DOHH2 (cell line): ENCODE results near the gene PDE1C.

Source experiments
- H3F3A ChIP-seq: fragments of 200-600 bp; sonication (generic), shearing (Covaris generic); 2 replicates; pipeline ENCODE4 v1.6.0; 2016; ENCODE audit warnings: antibody characterized with exemption, mild to moderate bottlenecking; ENCODE audit not compliant: control insufficient read depth, insufficient read depth
- H3K27ac ChIP-seq: fragments of 200-600 bp; sonication (generic); 2 replicates; pipeline ENCODE4 v1.5.1; 2014; ENCODE audit warnings: low read depth, mild to moderate bottlenecking, low read length, moderate library complexity
- H3K27me3 ChIP-seq: fragments of 200-600 bp; sonication (generic); 2 replicates; pipeline ENCODE4 v1.6.1; 2014; ENCODE audit warnings: mild to moderate bottlenecking, low read length, mixed read lengths; ENCODE audit not compliant: control insufficient read depth
- H3K36me3 ChIP-seq: fragments of 200-600 bp; sonication (generic); 2 replicates; pipeline ENCODE4 v1.6.1; 2014; ENCODE audit warnings: mild to moderate bottlenecking, low read length, moderate library complexity, mixed read lengths; ENCODE audit not compliant: control insufficient read depth
- H3K4me1 ChIP-seq: fragments of 200-600 bp; sonication (generic); 2 replicates; pipeline ENCODE4 v1.6.1; 2014; ENCODE audit warnings: mild to moderate bottlenecking, low read length, mixed read lengths; ENCODE audit not compliant: control insufficient read depth
- H3K4me2 ChIP-seq: fragments of 200-600 bp; sonication (generic); 2 replicates; pipeline ENCODE4 v1.6.0; 2014; ENCODE audit warnings: mild to moderate bottlenecking, low read length, moderate library complexity
- H3K4me3 ChIP-seq: fragments of 200-600 bp; sonication (generic); 2 replicates; pipeline ENCODE4 v1.5.1; 2014; ENCODE audit warnings: mild to moderate bottlenecking, low read length, mixed read lengths
- H3K79me2 ChIP-seq: fragments of 200-600 bp; sonication (generic); 2 replicates; pipeline ENCODE4 v1.6.1; 2014; ENCODE audit warnings: mild to moderate bottlenecking, low read length, mixed read lengths; ENCODE audit not compliant: control insufficient read depth
- H3K9me2 ChIP-seq: fragments of 200-600 bp; sonication (generic); replicated peaks from 2 replicates; pipeline ENCODE4 v1.6.1; 2014; ENCODE audit warnings: mild to moderate bottlenecking, low read length, mixed read lengths; ENCODE audit not compliant: control insufficient read depth
- H3K9me3 ChIP-seq: fragments of 200-600 bp; sonication (generic); 2 replicates; pipeline ENCODE4 v1.6.1; 2014; ENCODE audit warnings: antibody characterized with exemption, low read length, mixed read lengths; ENCODE audit not compliant: control insufficient read depth, insufficient read depth
- H4K20me1 ChIP-seq: fragments of 200-600 bp; sonication (generic); 2 replicates; pipeline ENCODE4 v1.6.0; 2014; ENCODE audit warnings: low read depth, mild to moderate bottlenecking, antibody characterized with exemption, low read length, moderate library complexity; ENCODE audit not compliant: control insufficient read depth, insufficient read depth
- EZH2phosphoT487 ChIP-seq: fragments of 200-600 bp; sonication (generic); IDR thresholded peaks from 2 replicates; pipeline ENCODE4 v1.6.1; 2017; ENCODE audit warnings: borderline replicate concordance, mild to moderate bottlenecking, antibody characterized with exemption, low read length, moderate library complexity, mixed read lengths
- TF ChIP-seq, protein P1 (sequence below): fragments of 200-600 bp; sonication (generic); IDR thresholded peaks from one replicate; pipeline ENCODE4 v1.5.1; 2014; ENCODE audit warnings: antibody characterized with exemption, mild to moderate bottlenecking, low read depth, low read length; ENCODE audit not compliant: poor library complexity, severe bottlenecking

The PDE1C gene

DNA sequence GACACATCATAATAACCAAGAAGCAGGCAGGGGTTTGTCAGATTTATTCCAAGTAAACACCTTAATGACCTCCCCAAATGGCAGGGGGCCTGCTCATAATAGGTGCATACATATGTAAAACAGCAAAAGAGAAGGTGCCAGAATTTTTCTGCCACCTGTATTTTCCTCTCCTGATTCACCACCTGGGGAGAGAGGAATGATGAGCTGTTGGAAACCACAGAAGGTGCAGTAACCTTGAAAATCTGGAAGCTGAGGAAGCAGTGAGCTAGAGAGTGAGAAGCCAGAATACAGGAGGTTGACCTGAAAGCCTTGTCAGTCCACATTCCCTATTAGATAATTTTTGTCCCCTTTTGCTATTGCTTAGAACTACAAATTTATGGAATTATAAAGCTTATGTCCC lies 46.2 kb upstream of the PDE1C start:
- TF ChIP-seq, protein P1, sequence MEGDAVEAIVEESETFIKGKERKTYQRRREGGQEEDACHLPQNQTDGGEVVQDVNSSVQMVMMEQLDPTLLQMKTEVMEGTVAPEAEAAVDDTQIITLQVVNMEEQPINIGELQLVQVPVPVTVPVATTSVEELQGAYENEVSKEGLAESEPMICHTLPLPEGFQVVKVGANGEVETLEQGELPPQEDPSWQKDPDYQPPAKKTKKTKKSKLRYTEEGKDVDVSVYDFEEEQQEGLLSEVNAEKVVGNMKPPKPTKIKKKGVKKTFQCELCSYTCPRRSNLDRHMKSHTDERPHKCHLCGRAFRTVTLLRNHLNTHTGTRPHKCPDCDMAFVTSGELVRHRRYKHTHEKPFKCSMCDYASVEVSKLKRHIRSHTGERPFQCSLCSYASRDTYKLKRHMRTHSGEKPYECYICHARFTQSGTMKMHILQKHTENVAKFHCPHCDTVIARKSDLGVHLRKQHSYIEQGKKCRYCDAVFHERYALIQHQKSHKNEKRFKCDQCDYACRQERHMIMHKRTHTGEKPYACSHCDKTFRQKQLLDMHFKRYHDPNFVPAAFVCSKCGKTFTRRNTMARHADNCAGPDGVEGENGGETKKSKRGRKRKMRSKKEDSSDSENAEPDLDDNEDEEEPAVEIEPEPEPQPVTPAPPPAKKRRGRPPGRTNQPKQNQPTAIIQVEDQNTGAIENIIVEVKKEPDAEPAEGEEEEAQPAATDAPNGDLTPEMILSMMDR: no peak
- no peak for TF ChIP-seq EZH2phosphoT487
- H3K9me2 ChIP-seq: no peaks in the 10 kb centered on the region
- H3K79me2 ChIP-seq: no peaks in the 10 kb centered on the region
- H3K4me3 ChIP-seq: no peak overlapping the region
- no peaks in the 10 kb centered on the region for H3K27me3 ChIP-seq
- no peaks in the 10 kb centered on the region for H3K36me3 ChIP-seq
- H3K27ac ChIP-seq: no peak overlapping the region
- peaks cover 12% of the 10 kb centered on the region for H3K9me3 ChIP-seq
- H4K20me1 ChIP-seq: no peaks in the 10 kb centered on the region
- H3K4me1 ChIP-seq: no peaks in the 10 kb centered on the region
- H3F3A ChIP-seq: no peaks in the 10 kb centered on the region
- H3K4me2 ChIP-seq: no peak overlapping the region

DNA sequence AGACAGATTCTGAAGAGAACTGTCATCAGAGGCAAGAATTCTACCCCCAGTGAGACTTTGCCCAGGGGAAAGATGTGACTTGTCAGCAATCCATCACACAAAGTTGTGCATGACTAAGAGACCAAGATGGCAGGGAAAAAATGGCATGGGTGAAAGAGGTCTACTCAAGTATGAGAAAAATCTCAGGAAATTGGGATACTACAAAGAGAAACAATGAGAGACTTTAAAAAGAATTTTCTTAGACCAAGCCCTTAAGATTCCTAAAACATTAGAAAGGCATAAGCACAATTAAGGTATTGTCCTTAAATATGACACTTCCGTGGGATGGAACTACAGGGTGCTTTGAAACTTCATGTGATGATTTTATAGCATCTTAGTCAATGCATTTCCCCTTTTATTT lies 45.6 kb upstream of the PDE1C start:
- H3K27ac ChIP-seq: no peak overlapping the region
- H3K4me1 ChIP-seq: no peaks in the 10 kb centered on the region
- no peak overlapping the region for H3K4me3 ChIP-seq
- H3K79me2 ChIP-seq: no peaks in the 10 kb centered on the region
- H3K36me3 ChIP-seq: no peaks in the 10 kb centered on the region
- H3K4me2 ChIP-seq: no peak overlapping the region
- H3K9me3 ChIP-seq: peaks cover 16% of the 10 kb centered on the region
- no peaks in the 10 kb centered on the region for H4K20me1 ChIP-seq
- TF ChIP-seq EZH2phosphoT487: no peak
- TF ChIP-seq, protein P1: no peak
- H3F3A ChIP-seq: no peaks in the 10 kb centered on the region
- H3K27me3 ChIP-seq: no peaks in the 10 kb centered on the region
- no peaks in the 10 kb centered on the region for H3K9me2 ChIP-seq

DNA sequence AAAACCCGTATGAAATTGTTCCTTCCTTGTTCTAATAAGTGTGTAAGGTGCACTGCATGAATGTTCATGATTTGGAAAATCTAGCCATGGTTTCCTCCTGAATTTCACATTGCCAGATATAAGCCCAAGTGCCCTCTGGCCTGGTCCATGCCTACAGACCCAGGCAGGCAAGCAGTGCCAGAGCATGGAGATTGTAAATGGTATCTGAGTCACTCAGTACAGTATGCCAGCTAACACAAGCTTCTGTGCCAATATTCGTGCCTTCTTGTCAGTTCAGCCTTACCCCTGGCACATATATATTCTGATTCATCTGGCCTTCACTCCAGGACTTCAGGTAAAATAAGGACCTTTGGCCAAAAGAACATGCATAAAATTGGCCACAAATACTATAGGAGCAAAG lies 38.4 kb upstream of the PDE1C start:
- Histone ChIP-seq H3K36me3 (no peaks in the 10 kb centered on the region), H3K4me1 (no peaks in the 10 kb centered on the region), H3K79me2 (no peaks in the 10 kb centered on the region), H3K27me3 (no peaks in the 10 kb centered on the region), H4K20me1 (no peaks in the 10 kb centered on the region), H3K4me3 (no peak overlapping the region), H3K27ac (no peak overlapping the region), H3F3A (no peaks in the 10 kb centered on the region), H3K9me3 (peaks cover 10% of the 10 kb centered on the region), H3K9me2 (no peaks in the 10 kb centered on the region), H3K4me2 (no peak overlapping the region)
- TF ChIP-seq, protein P1: no peak
- TF ChIP-seq EZH2phosphoT487: no peak

DNA sequence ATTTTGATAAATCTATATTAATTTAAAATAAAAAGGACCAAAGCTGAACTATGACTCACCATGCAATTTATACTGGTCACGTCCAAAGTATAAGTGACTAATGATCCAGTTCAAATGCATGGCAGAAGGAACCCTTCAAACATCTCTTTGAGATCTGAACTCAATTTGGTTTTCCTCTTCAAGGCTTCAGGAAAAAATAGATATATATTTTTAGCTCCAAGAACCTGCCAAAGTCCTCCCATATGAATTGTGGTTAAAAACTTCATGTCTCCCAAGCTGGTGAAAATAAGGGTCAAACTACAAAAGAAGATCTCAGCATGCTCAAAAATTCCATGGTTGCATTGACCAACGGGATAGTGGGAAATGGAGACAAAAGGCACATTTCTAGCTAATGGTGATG lies 34.6 kb upstream of the PDE1C start:
- Histone ChIP-seq H3K36me3 (no peaks in the 10 kb centered on the region), H3K4me3 (no peak overlapping the region), H3K79me2 (no peaks in the 10 kb centered on the region), H3K27ac (no peak overlapping the region), H3K27me3 (no peaks in the 10 kb centered on the region), H3K4me1 (no peaks in the 10 kb centered on the region), H3K9me3 (no peaks in the 10 kb centered on the region), H3K9me2 (no peaks in the 10 kb centered on the region), H3K4me2 (no peak overlapping the region), H3F3A (no peaks in the 10 kb centered on the region), H4K20me1 (no peaks in the 10 kb centered on the region)
- TF ChIP-seq, protein P1: no peak
- TF ChIP-seq EZH2phosphoT487: no peak
